IMR-90 (cell line): ENCODE results near the gene PLEKHG1. TPM values are rescaled to one million over a fixed set of nuclear protein-coding genes. Genes with fewer than 3 reads are reported as not detected.

ENCODE experiments used
- ATAC-seq: fragments of 200-7000 bp; cut with Tn5 transposase; 2 replicates; pipeline ENCODE4 v1.9.1; 2020; ENCODE audit warnings: low read depth, mild to moderate bottlenecking, moderate library complexity
- BruUV-seq: library from RNA; stranded (reverse); fragments of 400-500 nt; replicated peaks from 2 replicates; lab custom pipeline; 2021; lab: Mats Ljungman, UMichigan
- CTCF ChIA-PET: fragments of 300-600 bp; formaldehyde crosslinking; extraction: SDS; loops from one replicate; lab custom pipeline; 2021; ENCODE audit warnings: antibody characterized with exemption; lab: Yijun Ruan, JAX
- POLR2A ChIA-PET: fragments of 300-600 bp; sonication (Branson Sonifier 250); formaldehyde crosslinking; loops from one replicate; lab custom pipeline; 2022; ENCODE audit warnings: antibody characterized with exemption; ENCODE audit not compliant: unreplicated experiment; lab: Charles Lee
- DNase-seq: peaks from one replicate; pipeline ENCODE4 v3.0.0; 2013
- H2AFZ ChIP-seq: replicated peaks from 2 replicates; pipeline ENCODE3; 2013; ENCODE audit warnings: low read length, mild to moderate bottlenecking; ENCODE audit not compliant: poor library complexity
- H2AK5ac ChIP-seq: 2 replicates; pipeline ENCODE4 v1.6.1; 2013; ENCODE audit warnings: low read depth, low read length, inconsistent platforms
- H2AK9ac ChIP-seq: replicated peaks from 2 replicates; pipeline ENCODE3; 2013; ENCODE audit warnings: mild to moderate bottlenecking, low read depth, low read length, moderate library complexity; ENCODE audit not compliant: poor library complexity
- H2BK120ac ChIP-seq: 2 replicates; pipeline ENCODE4 v1.6.1; 2013; ENCODE audit warnings: low read depth, low read length, inconsistent platforms
- H2BK15ac ChIP-seq: 3 replicates; pipeline ENCODE4 v1.6.1; 2013; ENCODE audit warnings: low read depth, low read length, inconsistent platforms
- H2BK20ac ChIP-seq: 2 replicates; pipeline ENCODE4 v1.6.1; 2013; ENCODE audit warnings: low read depth, mild to moderate bottlenecking, inconsistent platforms, low read length, moderate library complexity
- H2BK5ac ChIP-seq: 2 replicates; pipeline ENCODE4 v1.6.1; 2013; ENCODE audit warnings: mild to moderate bottlenecking, low read depth, low read length, inconsistent platforms; ENCODE audit not compliant: poor library complexity, severe bottlenecking
- H3K14ac ChIP-seq: replicated peaks from 2 replicates; pipeline ENCODE4 v1.6.1; 2013; ENCODE audit warnings: low read depth, low read length, inconsistent platforms
- H3K18ac ChIP-seq: 2 replicates; pipeline ENCODE4 v1.6.1; 2013; ENCODE audit warnings: low read depth, low read length, control low read depth
- H3K23ac ChIP-seq: 2 replicates; pipeline ENCODE4 v1.6.1; 2013; ENCODE audit warnings: low read depth, low read length, inconsistent platforms
- H3K27ac ChIP-seq: 2 replicates; pipeline ENCODE4 v1.5.1; 2013; ENCODE audit warnings: mild to moderate bottlenecking, control low read depth, low read length; ENCODE audit not compliant: insufficient read depth
- H3K27me3 ChIP-seq: 2 replicates; pipeline ENCODE4 v1.6.1; 2013; ENCODE audit warnings: low read length; ENCODE audit not compliant: control insufficient read depth, insufficient read depth
- H3K36me3 ChIP-seq: 2 replicates; pipeline ENCODE4 v1.6.1; 2013; ENCODE audit warnings: low read length, mixed read lengths; ENCODE audit not compliant: control insufficient read depth, insufficient read depth
- H3K4ac ChIP-seq: 2 replicates; pipeline ENCODE4 v1.6.1; 2013; ENCODE audit warnings: low read depth, low read length, inconsistent platforms
- H3K4me1 ChIP-seq: 2 replicates; pipeline ENCODE4 v1.6.1; 2013; ENCODE audit warnings: low read length, mixed read lengths; ENCODE audit not compliant: control insufficient read depth, insufficient read depth
- H3K4me2 ChIP-seq: 2 replicates; pipeline ENCODE4 v1.6.1; 2013; ENCODE audit warnings: low read depth, mild to moderate bottlenecking, control low read depth, low read length, moderate library complexity
- H3K4me3 ChIP-seq: 2 replicates; pipeline ENCODE4 v1.5.1; 2013; ENCODE audit warnings: low read depth, mild to moderate bottlenecking, control low read depth, low read length, moderate library complexity; ENCODE audit not compliant: insufficient read depth
- H3K56ac ChIP-seq: 2 replicates; pipeline ENCODE4 v1.6.1; 2013; ENCODE audit warnings: low read length, inconsistent platforms; ENCODE audit not compliant: insufficient read depth; ENCODE audit errors: extremely low read depth
- H3K79me1 ChIP-seq, 2 experiments: 2 replicates each; pipeline ENCODE4 v1.6.1; 2013; ENCODE audit warnings: low read length in 2 of 2, inconsistent platforms in 1 of 2, low read depth in 1 of 2
- H3K9ac ChIP-seq: 2 replicates; pipeline ENCODE4 v1.6.1; 2013; ENCODE audit warnings: low read depth, low read length, control low read depth
- H3K9me1 ChIP-seq: 2 replicates; pipeline ENCODE4 v1.6.1; 2013; ENCODE audit warnings: low read length, inconsistent platforms; ENCODE audit not compliant: insufficient read depth
- H3K9me3 ChIP-seq: 2 replicates; pipeline ENCODE4 v1.6.1; 2013; ENCODE audit warnings: low read length; ENCODE audit not compliant: control insufficient read depth, insufficient read depth
- H4K20me1 ChIP-seq: 2 replicates; pipeline ENCODE4 v1.6.1; 2013; ENCODE audit warnings: low read length, inconsistent platforms; ENCODE audit not compliant: insufficient read depth
- H4K5ac ChIP-seq: 2 replicates; pipeline ENCODE4 v1.6.1; 2013; ENCODE audit warnings: mild to moderate bottlenecking, low read depth, low read length, control low read depth
- H4K8ac ChIP-seq, 2 experiments: 2 replicates each; pipeline ENCODE4 v1.6.1; 2013; ENCODE audit warnings: low read depth in 2 of 2, low read length in 2 of 2, control low read depth in 1 of 2, inconsistent platforms in 1 of 2
- H4K91ac ChIP-seq: 2 replicates; pipeline ENCODE4 v1.6.1; 2013; ENCODE audit warnings: low read depth, low read length, inconsistent platforms; ENCODE audit not compliant: insufficient read depth
- BHLHE40 ChIP-seq: fragments of 150-350 bp; IDR thresholded peaks from 2 replicates; pipeline ENCODE4 v1.6.1; 2016; ENCODE audit warnings: mild to moderate bottlenecking, low read depth, low read length
- CEBPB ChIP-seq: IDR thresholded peaks from 2 replicates; pipeline ENCODE4 v1.6.1; 2012; ENCODE audit warnings: low read depth, low read length, improper control_type of control experiment
- FOS ChIP-seq: fragments of 150-350 bp; IDR thresholded peaks from 2 replicates; pipeline ENCODE4 v1.6.1; 2016; ENCODE audit warnings: low read depth, low read length
- MAFK ChIP-seq: IDR thresholded peaks from 2 replicates; pipeline ENCODE4 v1.6.1; 2012; ENCODE audit warnings: low read depth, low read length, improper control_type of control experiment
- MAZ ChIP-seq: IDR thresholded peaks from 2 replicates; pipeline ENCODE4 v1.6.1; 2012; ENCODE audit warnings: low read depth, mild to moderate bottlenecking, low read length, improper control_type of control experiment, moderate library complexity, borderline replicate concordance
- RFX5 ChIP-seq: IDR thresholded peaks from 2 replicates; pipeline ENCODE4 v1.8.0; 2012; ENCODE audit warnings: low read depth, mild to moderate bottlenecking, low read length, moderate library complexity
- SMC3 ChIP-seq: fragments of 150-350 bp; IDR thresholded peaks from 2 replicates; pipeline ENCODE4 v1.6.1; 2016; ENCODE audit warnings: low read depth, mild to moderate bottlenecking, antibody characterized with exemption, low read length, moderate library complexity
- WGBS, 2 experiments: methylation state at CpG; one replicate each; pipeline versions ENCODE4 v1.1.5 to v1.1.7; 2013; ENCODE audit warnings: missing lambda C conversion rate in 2 of 2; ENCODE audit not compliant: insufficient read length in 1 of 2; ENCODE audit errors: extremely low coverage in 2 of 2; 5-methylcytosine and 5-hydroxymethylcytosine counted together
- dilution Hi-C: fragments of 300-500 bp; cut with HindIII; formaldehyde crosslinking; loops from one replicate; pipeline ENCODE4 v1.14.3; 2018; ENCODE audit warnings: low sequenced_read_pairs; ENCODE audit not compliant: unreplicated experiment
- in situ Hi-C: fragments of 300-500 bp; cut with MboI; formaldehyde crosslinking; loops from 3 replicates; pipeline ENCODE4 v1.14.3; 2019; ENCODE audit warnings: low sequenced_read_pairs, inconsistent platforms, mixed read lengths
- intact Hi-C: fragments of 100-400 bp; cut with micrococcal nuclease; formaldehyde crosslinking; loops from 2 replicates; pipeline ENCODE4 v1.10.0; 2022
- polyA plus RNA-seq, 3 experiments: library from polyadenylated mRNA; depleted of rRNA; stranded (reverse); fragments of >200 nt; gene quantifications; 2 replicates each; pipeline ENCODE4 v1.2.3, GENCODE V29; 2012; ENCODE audit warnings: low replicate concordance in 1 of 3
- total RNA-seq: library from RNA; depleted of rRNA; stranded (reverse); fragments of >200 nt; gene quantifications from 2 replicates; pipeline ENCODE4 v1.2.3, GENCODE V29; 2012
- TF ChIP-seq, protein P1 (sequence below): fragments of 150-350 bp; IDR thresholded peaks from 2 replicates; pipeline ENCODE4 v1.6.1; 2016; ENCODE audit warnings: low read depth, mild to moderate bottlenecking, low read length, moderate library complexity, borderline replicate concordance

The PLEKHG1 gene
- total and polyA plus RNA-seq, 2 of the 4 experiments (the other 2 are of a cell fraction), result 0.09 to 0.36 TPM

GRCh38 chr6:150550244-150550643, 49.4 kb upstream of the PLEKHG1 start:
- in situ Hi-C loops, result no loop called here

More at GRCh38 chr6:150550244-150550643, 49.4 kb upstream of the PLEKHG1 start:
- Histone ChIP-seq H4K91ac (no peak overlapping the region), H2AK5ac (no peak overlapping the region), H2BK20ac (no peak overlapping the region), H3K9ac (no peak overlapping the region), H4K5ac (no peak overlapping the region), H2AFZ (no peak overlapping the region), H4K8ac (no peak overlapping the region), H3K4me1 (no peaks in the 10 kb centered on the region), H3K4ac (no peak overlapping the region), H3K79me1 (no peaks in the 10 kb centered on the region), H2BK5ac (no peak overlapping the region), H3K4me2 (no peak overlapping the region), H3K18ac (no peak overlapping the region), H3K9me3 (no peaks in the 10 kb centered on the region), H3K4me3 (no peak overlapping the region), H2BK15ac (no peak overlapping the region), H4K20me1 (no peaks in the 10 kb centered on the region), H3K23ac (no peak overlapping the region), H3K36me3 (no peaks in the 10 kb centered on the region), H3K27me3 (no peaks in the 10 kb centered on the region), H3K9me1 (no peaks in the 10 kb centered on the region), H2BK120ac (no peak overlapping the region), H3K14ac (no peak overlapping the region), H3K27ac (no peak overlapping the region), H2AK9ac (no peak overlapping the region), H3K56ac (no peak overlapping the region)
- TF ChIP-seq CEBPB (no peak), MAFK (no peak), MAZ (no peak), SMC3 (no peak), RFX5 (no peak), FOS (no peak), BHLHE40 (no peak)
- TF ChIP-seq, protein P1, sequence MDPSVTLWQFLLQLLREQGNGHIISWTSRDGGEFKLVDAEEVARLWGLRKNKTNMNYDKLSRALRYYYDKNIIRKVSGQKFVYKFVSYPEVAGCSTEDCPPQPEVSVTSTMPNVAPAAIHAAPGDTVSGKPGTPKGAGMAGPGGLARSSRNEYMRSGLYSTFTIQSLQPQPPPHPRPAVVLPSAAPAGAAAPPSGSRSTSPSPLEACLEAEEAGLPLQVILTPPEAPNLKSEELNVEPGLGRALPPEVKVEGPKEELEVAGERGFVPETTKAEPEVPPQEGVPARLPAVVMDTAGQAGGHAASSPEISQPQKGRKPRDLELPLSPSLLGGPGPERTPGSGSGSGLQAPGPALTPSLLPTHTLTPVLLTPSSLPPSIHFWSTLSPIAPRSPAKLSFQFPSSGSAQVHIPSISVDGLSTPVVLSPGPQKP, result no peak
- CTCF ChIA-PET, result no interaction called here
- no peak for DNase-seq
- BruUV-seq, result no TSS peak
- ATAC-seq, result no peak
- dilution Hi-C loops, result no loop called here
- POLR2A ChIA-PET, result no interaction called here
- intact Hi-C loops, result no loop called here
- WGBS, 2 experiments, result no CpG with 5 or more reads among the region's 5 CpGs
